Measurements from ENCODE around the gene GLRX. TPM values are rescaled to one million over a fixed set of nuclear protein-coding genes. Genes with fewer than 3 reads are reported as not detected.

Gene GLRX
- total RNA-seq, 4 donors from 2014 or later = 14.1 to 56.0 (median 34.0) TPM

DNA sequence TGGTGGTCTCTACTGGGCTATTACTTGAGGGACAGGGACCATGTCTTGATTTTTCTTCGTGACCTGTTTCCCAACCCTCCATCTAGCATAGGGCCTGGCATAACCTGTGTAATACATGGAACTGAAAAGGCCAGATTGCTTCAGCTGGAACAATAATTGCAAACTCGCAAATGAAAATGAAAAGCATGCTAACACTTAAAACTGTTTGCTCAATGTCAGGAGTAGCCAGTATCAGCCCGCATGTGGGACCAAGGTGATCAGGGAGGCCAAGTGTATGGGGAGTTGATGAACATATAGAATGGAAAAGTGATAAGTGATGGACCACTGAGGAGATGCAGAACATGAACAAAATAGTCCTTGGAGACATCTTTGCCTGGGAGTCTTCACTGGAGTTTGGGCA is 25.2 kb downstream of the GLRX start:
- no peak overlapping the region for H3K4me3 ChIP-seq
- 94% methylated on average over 3 of the region's 3 CpGs for WGBS
- no peaks in the 10 kb centered on the region for H3K27me3 ChIP-seq
- no peak for TF ChIP-seq POLR2AphosphoS5 (IDR thresholded peaks at IDR 0.05)
- no peak for TF ChIP-seq CTCF (IDR thresholded peaks at IDR 0.05)
- TF ChIP-seq POLR2A (IDR thresholded peaks at IDR 0.05; ENCODE audit: low read depth) = no peak
- TF ChIP-seq EP300 (IDR thresholded peaks at IDR 0.05) = no peak
- intact Hi-C loops (cut with DNase I) = no loop called here
- peaks cover 0 to 37% (median 20%) of the 10 kb centered on the region in 4 donors for H3K36me3 ChIP-seq
- H3K27ac ChIP-seq (replicated peaks in 1 of 4) = no peak overlapping the region
- H3K4me1 ChIP-seq = peaks cover 0 to 4% (median 0%) of the 10 kb centered on the region in 4 donors
- H3K9me3 ChIP-seq = no peaks in the 10 kb centered on the region
- DNase-seq (ENCODE audit: extremely low spot score) = peak; percentile 53

DNA sequence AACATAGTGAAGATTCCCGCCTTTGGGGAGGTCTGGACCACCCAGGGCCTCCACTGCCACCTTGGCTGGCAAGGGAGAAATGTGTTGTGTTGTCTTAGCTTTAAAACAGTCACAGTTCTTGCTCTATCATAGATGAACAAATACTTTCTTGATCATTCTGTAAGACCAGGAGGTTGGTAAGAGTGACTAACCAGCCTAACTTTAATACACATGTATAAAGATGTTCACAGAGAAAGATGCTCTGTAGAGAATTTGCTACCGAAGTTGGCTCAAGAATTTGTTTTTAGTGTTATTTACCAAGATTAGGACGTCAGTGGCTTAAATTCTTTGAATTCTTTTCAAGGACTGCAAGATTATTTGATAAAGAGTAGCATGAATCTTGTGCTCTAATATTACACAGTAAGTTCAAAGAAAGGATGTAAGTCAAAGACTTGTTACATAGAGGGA is 28.4 kb downstream of the GLRX start:
- 75% methylated on average over 3 of the region's 3 CpGs for WGBS
- DNase-seq (ENCODE audit: extremely low spot score) = peak; percentile 8
- Histone ChIP-seq H3K4me3 (no peak overlapping the region), H3K36me3 (peaks cover 0 to 65% (median 43%) of the 10 kb centered on the region in 4 donors), H3K9me3 (no peaks in the 10 kb centered on the region), H3K27ac (replicated peaks in 1 of 4) (no peak overlapping the region), H3K4me1 (no peaks in the 10 kb centered on the region), H3K27me3 (no peaks in the 10 kb centered on the region)
- TF ChIP-seq EP300 (IDR thresholded peaks at IDR 0.05) = no peak
- no peak for TF ChIP-seq POLR2A (IDR thresholded peaks at IDR 0.05; ENCODE audit: low read depth)
- no peak for TF ChIP-seq POLR2AphosphoS5 (IDR thresholded peaks at IDR 0.05)
- TF ChIP-seq CTCF (IDR thresholded peaks at IDR 0.05) = no peak
- intact Hi-C loops (cut with DNase I) = no loop called here

DNA sequence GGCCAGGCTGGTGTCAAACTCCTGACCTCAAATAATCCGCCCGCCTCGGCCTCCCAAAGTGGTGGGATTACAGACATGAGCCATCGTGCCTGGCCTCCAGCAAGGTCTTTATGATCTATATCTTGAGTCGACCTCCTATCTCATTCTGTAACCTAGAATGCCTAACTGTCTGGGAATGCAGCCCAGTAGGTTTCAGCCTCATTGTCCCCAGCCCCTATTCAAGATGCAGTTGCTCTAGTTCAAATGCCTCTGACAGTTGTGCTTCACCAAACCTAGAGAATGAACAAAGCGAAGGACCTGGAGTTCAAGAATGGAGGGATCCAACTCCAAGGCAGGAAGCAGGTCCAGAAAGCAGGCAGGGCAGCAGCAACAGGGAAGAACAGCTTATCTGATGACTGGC is 30.8 kb downstream of the GLRX start:
- no peaks in the 10 kb centered on the region for H3K4me1 ChIP-seq
- no peaks in the 10 kb centered on the region for H3K9me3 ChIP-seq
- H3K27me3 ChIP-seq = no peaks in the 10 kb centered on the region
- no peak for DNase-seq (ENCODE audit: extremely low spot score)
- intact Hi-C loops (cut with DNase I) = no loop called here
- no peak overlapping the region for H3K4me3 ChIP-seq
- 93% methylated on average over 6 of the region's 6 CpGs for WGBS
- peaks cover 0 to 75% (median 52%) of the 10 kb centered on the region in 4 donors for H3K36me3 ChIP-seq
- no peak overlapping the region for H3K27ac ChIP-seq (replicated peaks in 1 of 4)
- no peak for TF ChIP-seq EP300 (IDR thresholded peaks at IDR 0.05)
- TF ChIP-seq POLR2AphosphoS5 (IDR thresholded peaks at IDR 0.05) = no peak
- TF ChIP-seq CTCF (IDR thresholded peaks at IDR 0.05) = no peak
- no peak for TF ChIP-seq POLR2A (IDR thresholded peaks at IDR 0.05; ENCODE audit: low read depth)

DNA sequence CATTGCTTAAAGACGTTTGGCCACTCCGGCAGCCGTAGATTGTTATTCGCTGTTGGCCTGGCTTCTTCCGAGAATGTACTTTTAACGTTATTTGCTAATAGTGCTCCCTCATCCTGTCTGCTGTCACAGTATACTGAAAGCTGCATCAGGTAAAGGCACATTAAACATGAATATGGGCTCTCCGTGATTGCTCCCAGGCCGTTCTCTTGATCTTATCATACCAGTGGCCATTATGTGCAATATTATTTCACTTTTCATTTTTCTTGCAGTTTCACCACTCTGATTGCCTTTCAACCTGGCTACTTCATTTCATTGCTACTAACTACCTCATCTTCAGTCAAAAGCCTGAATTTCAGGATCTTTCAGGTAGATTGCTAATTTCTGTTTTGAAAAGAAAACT is 34.0 kb downstream of the GLRX start:
- 90% methylated on average over 8 of the region's 8 CpGs for WGBS
- TF ChIP-seq POLR2AphosphoS5 (IDR thresholded peaks at IDR 0.05) (no peak), POLR2A (IDR thresholded peaks at IDR 0.05; ENCODE audit: low read depth) (no peak), CTCF (IDR thresholded peaks at IDR 0.05) (no peak)
- Histone ChIP-seq H3K27me3 (no peaks in the 10 kb centered on the region), H3K36me3 (peaks cover 0 to 71% (median 41%) of the 10 kb centered on the region in 4 donors), H3K27ac (replicated peaks in 1 of 4) (no peak overlapping the region), H3K9me3 (no peaks in the 10 kb centered on the region), H3K4me1 (peaks cover 0 to 18% (median 11%) of the 10 kb centered on the region in 4 donors), H3K4me3 (no peak overlapping the region)
- DNase-seq (ENCODE audit: extremely low spot score) = no peak
- intact Hi-C loops (cut with DNase I) = loop anchor here (10.0 kb wide), 1 partner anchor 546 kb away; no protein-coding TSS in a partner anchor

All from esophagus muscularis mucosa (tissue), 4 donors.